Activated CD4-positive, alpha-beta T cell treated with anti-CD3 and anti-CD28 coated beads, Interleukin-10, Interleukin-2, amounts not matched to agents 100 ng/mL and 50 ng/mL, durations not matched to agents 16 hours and 8 hours (primary cell): ENCODE measurements around the gene SLC9A2.

Experiments used
- DNase-seq: peaks from one replicate; pipeline ENCODE4 v3.0.0-alpha.2; 2020

SLC9A2 gene

DNA sequence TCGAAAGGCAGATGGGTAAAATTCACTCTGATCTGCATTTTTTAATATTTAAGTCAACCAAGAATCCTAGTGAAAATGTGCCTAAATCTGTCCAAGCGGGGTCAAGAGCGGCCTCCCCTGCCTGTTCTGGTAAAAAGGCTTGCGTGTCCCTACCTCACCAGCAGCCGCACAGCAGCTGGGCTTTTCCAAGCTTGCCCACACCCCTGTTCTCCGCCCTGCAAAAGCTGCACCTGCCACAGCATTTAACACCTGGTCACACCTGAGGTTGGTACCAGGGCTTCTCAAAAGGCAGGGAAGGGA lies 116.7 kb downstream of the SLC9A2 start:
- DNase-seq = no peak

DNA sequence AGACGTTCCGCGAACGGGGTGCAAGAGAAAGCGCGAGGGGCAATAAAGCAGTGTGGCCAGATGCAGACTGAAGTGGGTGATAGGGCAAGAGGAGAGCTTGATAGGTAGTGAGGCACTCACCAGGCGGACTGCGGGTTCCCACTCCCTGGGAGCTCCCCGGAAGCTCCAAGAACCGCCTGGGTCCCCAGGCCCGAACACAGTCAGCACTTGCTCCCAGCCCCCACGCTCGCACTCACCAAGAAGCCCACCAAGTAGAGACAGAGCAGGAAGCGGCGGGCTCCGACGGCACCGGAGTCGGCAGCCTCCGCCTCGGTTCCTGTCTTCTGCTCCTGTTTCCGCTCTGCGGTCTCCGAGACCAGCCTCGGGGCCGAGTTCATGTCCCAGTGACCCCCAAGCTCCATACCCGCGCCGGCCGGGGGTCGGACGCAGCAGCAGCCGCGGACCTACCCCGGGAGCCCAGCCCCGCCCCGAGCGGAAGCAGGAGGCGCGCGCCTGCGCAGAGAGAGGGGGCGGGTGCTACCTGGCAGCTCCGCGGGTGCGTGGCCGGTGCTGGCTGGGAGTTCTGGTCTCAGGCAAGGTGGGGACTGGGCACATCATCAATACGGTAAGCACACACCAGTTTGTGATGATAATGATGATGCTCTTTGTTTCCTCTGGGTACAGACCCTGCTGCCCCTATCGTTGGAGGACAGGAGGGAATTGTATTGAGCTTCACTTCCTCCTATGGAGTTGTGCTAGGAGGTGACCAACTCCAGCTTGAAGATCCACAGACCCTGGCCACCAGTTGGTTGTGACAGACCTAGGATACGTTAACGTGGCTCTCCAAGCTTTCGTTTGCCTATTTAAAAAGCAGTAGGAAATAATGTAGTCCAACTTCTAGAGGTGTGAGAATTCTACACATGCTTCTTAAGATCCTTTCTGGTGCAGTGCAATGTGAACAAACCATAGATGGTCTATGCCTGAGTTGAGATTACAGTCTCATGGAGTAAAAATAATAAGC lies 117.4 kb downstream of the SLC9A2 start:
- peak; percentile 90 for DNase-seq

DNA sequence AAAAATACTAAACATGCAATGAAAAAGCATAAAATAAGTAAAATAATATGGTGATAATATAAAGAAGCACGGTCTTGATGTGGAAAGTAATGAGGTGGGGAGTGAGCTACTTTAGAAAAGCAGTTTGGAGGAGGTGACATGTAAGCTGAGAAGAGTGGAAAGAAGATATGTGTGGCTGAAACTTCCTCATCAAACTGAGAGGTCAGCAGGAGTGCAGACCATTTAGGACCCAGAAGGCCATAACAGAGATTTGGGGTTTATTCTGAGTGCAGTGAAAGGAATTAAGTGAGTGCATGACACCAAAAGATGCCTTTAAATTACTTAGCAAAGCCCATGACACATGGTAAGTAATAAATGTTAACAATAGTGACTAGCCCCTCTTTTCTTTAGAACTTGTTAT lies 118.1 kb downstream of the SLC9A2 start:
- no peak for DNase-seq

DNA sequence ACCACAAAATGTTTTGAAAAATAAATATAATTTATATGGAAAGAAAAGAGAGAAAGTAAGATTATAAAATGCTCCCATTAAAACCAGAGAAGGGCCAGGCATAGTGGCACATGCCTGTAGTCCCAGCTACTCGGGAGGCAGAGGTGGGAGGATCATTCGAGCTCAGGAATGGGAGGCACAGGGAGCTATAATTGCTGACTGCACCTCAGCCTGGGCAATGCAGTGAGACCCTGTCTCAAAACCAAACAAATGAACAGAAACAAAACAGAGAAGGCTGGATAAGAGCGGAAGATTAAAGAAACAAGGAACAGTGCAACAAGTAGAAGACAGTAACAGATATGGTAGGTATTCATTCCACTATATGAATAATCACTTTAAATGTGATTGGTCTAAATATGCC lies 123.9 kb downstream of the SLC9A2 start:
- DNase-seq = no peak

DNA sequence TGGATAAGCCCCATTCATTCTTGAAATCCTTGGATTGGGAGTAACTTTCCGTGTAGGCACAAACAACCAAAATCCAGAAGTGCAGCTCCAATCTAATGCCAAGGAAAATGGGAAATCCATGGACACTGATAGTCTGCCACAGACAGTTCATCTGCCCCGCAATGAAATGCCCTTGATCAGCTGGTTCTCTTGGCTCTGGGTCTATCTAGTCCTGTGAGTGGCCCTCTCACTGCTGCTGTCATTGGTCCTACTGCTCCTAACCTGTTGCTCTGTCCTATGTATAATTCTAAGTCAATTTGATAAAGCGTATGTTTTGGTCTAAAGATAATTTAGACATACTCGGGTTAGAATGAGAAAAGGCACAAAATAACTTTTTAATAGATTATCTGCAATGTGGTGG lies 128.8 kb downstream of the SLC9A2 start:
- DNase-seq = no peak

DNA sequence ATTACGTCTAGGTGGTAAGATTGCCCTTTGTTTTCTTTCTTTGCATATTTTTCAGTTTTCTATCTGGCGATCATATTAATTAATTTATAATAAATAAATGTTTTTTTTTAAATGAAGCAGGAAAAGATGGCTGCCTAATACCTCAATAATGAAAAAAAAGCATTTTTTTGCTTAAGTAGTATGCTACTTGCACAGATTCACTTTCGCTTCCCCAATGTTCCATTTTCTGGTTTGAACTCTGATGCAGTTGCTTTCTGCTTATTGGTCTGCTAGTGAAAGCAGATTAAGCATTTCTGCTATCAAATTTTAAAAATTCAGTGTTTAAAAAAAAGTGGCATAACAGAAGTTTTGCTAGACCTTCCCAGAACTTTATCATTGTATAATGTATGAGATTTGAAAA lies 130.6 kb downstream of the SLC9A2 start:
- no peak for DNase-seq

DNA sequence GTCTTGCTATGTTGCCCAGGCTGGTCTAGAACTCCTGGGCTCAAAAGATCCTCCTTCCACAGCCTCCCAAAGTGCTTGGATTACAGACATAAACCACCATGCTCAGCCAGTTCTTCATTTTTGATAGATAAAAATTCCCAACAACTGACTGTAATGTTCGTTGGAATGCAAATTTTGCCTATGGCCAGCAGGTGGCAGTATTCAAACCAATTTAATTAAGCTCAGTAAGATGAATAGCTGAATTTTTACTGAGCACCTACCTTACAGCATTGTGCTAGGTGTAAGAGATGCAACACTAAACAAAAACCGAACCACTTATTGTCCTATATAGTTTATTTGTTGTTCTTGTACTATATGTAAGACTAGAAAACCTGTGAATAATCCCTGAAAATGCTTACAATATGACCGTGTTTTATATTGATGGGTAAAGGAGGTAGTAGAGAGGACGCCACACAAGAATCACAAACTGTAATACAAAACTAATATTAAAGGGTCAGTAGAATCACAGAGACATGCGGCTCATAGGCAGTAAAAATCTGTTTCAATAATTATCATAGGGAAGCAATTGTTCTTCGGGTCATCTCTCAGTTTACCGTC lies 134.3 kb downstream of the SLC9A2 start:
- peak; percentile 31 for DNase-seq

DNA sequence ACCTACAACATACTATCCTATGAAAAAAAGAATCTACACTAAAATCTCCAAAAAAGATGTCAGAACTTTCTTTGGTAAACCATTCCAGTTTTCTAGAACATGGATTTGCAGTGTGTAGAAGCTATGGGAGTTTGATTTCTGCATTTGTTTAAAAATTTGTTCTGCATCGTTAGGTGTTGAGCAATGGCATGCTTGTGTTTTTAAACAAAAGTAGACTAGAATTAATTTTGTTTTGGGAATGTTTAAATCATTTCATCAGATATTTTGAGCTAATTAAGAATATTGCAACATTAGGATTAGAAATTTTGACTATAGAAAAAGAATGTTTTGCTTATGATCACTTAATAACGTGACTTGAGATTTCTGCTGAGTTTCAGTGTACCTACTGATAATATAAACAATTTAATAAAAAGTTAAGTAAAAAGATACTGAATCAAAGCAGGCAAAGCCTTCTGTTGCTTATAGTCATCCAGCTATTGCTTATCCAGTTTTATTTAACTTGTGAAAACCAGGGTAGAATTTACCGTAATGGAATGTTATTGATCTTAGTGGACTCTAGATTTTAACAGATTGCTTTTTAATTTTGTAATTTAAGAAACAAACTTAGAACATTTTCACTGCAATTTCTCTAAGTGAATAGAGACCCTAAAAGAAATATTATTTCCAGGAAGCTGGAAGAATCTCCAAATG lies 135.2 kb downstream of the SLC9A2 start:
- no peak for DNase-seq

DNA sequence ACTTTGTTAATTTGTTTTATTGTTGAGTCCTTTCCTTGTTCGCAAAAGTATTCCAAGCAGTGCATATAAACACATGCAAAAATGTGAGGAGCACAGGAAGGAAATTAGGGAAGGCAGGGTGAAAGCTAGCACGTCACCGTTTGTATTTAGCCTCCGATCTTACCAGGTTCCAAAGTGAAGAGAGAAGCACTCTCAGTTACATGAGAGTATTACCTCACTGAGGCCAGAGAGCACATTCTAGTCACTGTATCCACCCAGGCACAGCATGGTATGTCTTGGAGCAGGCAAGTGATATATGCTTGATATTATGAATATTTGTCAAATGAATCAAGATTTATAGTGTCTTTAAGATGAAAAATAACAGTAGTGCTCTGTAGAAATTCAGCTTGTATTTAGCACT lies 135.9 kb downstream of the SLC9A2 start:
- DNase-seq = no peak

DNA sequence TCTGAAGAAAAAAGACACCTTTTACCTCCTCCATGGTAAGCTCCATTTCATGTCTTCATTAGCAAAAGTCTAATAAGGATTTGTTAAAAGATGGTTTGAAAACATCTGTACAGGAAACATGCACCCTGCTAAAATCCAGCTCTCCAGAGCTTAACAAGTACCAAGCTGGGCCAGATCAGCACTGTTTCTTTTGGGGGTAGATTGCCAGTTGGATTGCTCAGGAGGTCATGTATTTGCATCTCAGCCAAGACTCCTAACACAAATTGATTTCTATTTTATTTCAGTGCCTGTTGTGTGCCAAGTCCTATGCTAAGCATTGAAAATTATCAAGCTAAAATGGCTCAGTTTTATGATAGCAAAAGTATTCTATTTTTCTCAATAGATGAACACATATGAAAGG lies 139.1 kb downstream of the SLC9A2 start:
- DNase-seq = no peak
